ENCODE measurements around the gene ZFP36. TPM values are rescaled to one million over a fixed set of nuclear protein-coding genes. Genes with fewer than 3 reads are reported as not detected.

Gene ZFP36
- total RNA-seq, 2 donors from 2014 or later = 107 to 202 TPM

DNA sequence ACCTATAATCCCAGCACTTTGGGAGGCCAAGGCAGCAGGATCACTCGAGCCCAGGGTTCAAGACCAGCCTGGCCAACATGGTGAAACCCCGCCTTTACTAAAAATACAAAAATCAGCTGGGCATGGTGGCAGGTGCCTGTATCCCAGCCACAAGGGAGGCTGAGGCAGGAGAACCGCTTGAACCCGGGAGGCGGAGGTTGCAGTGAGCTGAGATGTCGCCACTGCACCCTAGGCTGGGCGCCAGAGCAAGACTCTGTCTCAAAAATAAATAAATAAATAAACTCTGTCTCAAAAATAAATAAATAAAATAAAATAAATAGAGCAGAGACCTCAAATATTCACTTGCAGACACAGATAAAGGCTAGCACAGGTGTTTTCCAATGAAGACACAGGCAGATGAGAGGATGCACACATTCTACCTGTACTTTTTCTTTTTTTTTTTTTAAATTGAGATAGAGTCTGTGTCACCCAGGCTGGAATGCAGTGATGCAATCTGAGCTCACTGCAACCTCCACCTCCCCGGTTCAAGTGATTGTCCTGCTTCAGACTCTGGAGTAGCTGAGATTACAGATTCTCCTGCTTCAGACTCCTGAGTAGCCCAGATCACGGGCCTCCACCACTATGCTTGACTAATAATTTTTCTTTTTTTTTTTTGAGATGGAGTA lies 31.8 kb downstream of the ZFP36 start:
- H3K27me3 ChIP-seq = no peaks in the 10 kb centered on the region
- no peaks in the 10 kb centered on the region for H3K9me3 ChIP-seq
- H3K36me3 ChIP-seq = peaks cover 18% of the 10 kb centered on the region
- no peak overlapping the region for H3K4me3 ChIP-seq
- DNase-seq (ENCODE audit: low spot score) = no peak
- peaks cover 0 to 28% of the 10 kb centered on the region in 2 donors for H3K4me1 ChIP-seq
- H3K27ac ChIP-seq = no peak overlapping the region
- TF ChIP-seq, protein P1, sequence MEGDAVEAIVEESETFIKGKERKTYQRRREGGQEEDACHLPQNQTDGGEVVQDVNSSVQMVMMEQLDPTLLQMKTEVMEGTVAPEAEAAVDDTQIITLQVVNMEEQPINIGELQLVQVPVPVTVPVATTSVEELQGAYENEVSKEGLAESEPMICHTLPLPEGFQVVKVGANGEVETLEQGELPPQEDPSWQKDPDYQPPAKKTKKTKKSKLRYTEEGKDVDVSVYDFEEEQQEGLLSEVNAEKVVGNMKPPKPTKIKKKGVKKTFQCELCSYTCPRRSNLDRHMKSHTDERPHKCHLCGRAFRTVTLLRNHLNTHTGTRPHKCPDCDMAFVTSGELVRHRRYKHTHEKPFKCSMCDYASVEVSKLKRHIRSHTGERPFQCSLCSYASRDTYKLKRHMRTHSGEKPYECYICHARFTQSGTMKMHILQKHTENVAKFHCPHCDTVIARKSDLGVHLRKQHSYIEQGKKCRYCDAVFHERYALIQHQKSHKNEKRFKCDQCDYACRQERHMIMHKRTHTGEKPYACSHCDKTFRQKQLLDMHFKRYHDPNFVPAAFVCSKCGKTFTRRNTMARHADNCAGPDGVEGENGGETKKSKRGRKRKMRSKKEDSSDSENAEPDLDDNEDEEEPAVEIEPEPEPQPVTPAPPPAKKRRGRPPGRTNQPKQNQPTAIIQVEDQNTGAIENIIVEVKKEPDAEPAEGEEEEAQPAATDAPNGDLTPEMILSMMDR (IDR thresholded peaks at IDR 0.05) = no peak

DNA sequence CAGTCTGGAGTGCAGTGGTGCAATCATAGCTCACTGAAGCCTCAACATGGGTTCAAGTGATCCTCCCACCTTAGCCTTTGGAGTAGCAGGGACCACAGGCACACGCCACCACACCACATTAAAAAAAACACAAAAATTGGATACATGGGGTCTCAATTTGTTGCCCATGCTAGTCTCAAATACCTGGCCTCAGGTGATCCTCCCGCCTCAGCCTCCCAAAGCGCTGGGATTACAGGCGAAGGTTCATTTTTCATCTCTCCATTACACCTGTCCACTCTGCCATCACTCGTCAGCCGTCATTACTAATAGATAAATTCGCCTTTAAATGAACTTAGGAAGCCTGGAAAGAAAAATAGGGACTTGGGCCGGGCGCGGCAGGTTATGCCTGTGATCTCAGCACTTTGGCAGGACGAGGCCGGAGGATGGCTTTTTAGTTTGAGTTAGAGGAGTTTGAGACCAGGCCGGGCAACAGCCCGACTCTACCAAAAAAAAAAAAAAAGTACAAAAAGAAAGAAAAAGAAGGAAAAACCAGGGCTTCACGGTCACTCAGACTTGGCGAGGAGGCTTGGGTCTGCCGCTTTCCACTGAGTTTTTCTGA lies 38.0 kb downstream of the ZFP36 start:
- Histone ChIP-seq H3K4me1 (peaks cover 0 to 32% of the 10 kb centered on the region in 2 donors), H3K27me3 (no peaks in the 10 kb centered on the region), H3K27ac (peak overlapping the region; percentile 86 to 98), H3K36me3 (no peaks in the 10 kb centered on the region), H3K4me3 (peak overlapping the region; percentile 73 to 94), H3K9me3 (no peaks in the 10 kb centered on the region)
- no peak for DNase-seq (ENCODE audit: low spot score)
- TF ChIP-seq, protein P1 (IDR thresholded peaks at IDR 0.05) = no peak

DNA sequence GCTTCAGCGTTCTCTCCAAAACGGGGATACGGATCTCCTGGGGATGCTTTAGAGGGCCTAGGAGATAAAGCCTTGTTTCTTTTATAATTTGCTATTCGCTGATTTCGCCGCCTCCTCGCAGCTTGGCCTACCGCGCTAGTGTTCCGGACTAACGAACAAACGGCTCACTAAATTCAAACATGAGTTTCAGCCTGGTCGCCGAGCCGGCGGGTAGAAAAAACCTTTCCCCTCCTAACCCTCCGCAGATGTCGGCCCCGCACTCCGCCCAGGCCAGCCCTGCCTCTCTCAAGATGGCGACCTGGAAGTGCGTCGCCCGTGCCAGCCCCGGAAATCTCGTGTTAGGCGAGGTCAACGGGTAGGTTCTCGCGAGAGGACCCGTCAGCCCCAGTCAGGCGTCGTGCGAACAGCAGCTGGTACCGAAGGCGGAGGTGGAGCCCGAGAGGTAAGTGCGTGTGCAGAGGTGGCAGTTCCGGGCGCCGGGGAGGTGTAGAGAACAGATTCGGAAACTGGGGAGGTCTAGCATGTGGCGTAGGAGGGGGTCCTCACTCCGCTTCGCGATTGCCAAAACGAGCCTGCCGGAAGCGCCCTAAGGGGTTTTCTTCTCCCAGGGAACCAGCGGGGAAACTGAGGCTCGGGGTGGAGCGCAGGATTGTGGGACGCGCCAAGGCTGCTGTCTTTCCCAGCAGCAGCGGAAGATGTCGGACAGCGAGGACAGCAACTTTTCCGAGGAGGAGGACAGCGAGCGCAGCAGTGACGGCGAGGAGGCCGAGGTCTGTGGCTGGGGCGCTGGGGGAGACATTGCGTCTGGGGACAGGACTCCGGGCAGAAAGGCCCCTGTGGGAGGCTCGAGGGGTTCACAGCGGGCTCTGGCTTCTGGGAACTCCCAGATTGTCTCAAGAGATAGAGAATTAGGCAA lies 38.8 kb downstream of the ZFP36 start, which contains the start of gene SUPT5H:
TSS of gene SUPT5H (plus strand) at position 387 of the 916 bp plus-strand sequence. CDS start at position 696, 309 bp downstream.
- Histone ChIP-seq H3K9me3 (no peaks in the 10 kb centered on the region), H3K4me3 (peak within 1 kb of the TSS; percentile 73 to 94), H3K27me3 (no peaks in the 10 kb centered on the region), H3K27ac (peak within 1 kb of the TSS; percentile 86 to 98), H3K4me1 (peaks cover 0 to 36% of the 10 kb centered on the region in 2 donors), H3K36me3 (no peaks in the 10 kb centered on the region)
- DNase-seq (ENCODE audit: low spot score) = peak; percentile 98
- TF ChIP-seq, protein P1 (IDR thresholded peaks at IDR 0.05) = no peak

DNA sequence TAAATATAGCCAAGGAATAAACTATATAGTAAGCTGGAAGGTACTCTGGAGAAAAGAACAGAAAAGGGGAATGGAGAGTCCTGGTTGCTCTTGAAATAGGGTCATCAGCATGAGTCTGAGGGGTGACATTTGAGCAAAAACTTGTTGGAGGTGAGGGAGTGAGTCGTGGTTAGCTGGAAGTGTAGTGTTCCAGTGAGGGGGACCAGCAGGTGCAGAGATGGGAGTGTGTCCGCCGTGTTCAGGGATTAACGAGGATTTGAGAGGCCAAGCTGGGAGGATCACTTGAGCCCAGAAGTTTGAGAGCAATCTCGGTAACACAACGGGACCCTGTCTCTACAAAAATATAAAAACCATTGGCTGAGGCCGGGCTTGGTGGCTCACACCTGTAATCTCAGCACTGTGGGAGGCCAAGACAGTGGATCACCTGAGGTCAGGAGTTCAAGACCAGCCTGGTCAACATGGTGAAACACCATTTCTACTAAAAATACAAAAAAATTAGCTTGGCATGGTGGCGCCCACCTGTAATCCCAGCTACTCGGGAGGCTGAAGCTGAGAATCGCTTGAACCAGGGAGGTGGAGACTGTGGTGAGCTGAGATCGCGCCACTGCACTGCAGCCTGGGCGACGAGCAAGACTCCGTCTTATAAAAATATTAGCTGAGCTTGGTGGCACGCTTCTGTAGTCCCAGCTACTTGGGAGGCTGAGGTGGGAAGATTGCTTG lies 39.9 kb downstream of the ZFP36 start:
- no peaks in the 10 kb centered on the region for H3K36me3 ChIP-seq
- peaks cover 0 to 36% of the 10 kb centered on the region in 2 donors for H3K4me1 ChIP-seq
- H3K9me3 ChIP-seq = no peaks in the 10 kb centered on the region
- H3K27me3 ChIP-seq = no peaks in the 10 kb centered on the region
- peak overlapping the region; percentile 73 to 94 for H3K4me3 ChIP-seq
- no peak for DNase-seq (ENCODE audit: low spot score)
- peak overlapping the region in 1 of 2 donors; percentile 86 for H3K27ac ChIP-seq
- TF ChIP-seq, protein P1 (IDR thresholded peaks at IDR 0.05) = no peak

DNA sequence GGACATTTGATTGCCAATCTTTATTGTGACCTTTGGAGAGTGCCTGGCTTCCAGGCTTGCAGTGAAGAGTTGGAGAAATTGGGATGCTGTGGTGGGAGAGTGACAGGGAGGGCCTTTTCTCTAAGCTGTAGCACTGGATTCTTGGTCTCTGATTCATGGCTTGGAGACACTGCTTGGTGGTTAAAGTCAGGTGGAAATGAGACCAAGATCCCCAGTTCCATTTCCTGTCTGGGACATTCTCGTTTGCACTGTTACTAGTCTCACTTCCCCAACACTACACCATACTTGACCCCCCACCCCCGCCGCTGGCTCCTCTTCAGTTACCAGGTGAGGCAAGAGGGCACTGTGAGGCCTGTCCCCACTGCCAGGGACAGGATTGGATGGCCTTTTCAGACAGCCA lies 41.6 kb downstream of the ZFP36 start:
- peaks cover 0 to 36% of the 10 kb centered on the region in 2 donors for H3K4me1 ChIP-seq
- TF ChIP-seq, protein P1 (IDR thresholded peaks at IDR 0.05) = no peak
- no peaks in the 10 kb centered on the region for H3K9me3 ChIP-seq
- H3K4me3 ChIP-seq = no peak overlapping the region
- H3K27ac ChIP-seq = no peak overlapping the region
- DNase-seq (ENCODE audit: low spot score) = no peak
- H3K36me3 ChIP-seq = peaks cover under 1% of the 10 kb centered on the region
- no peaks in the 10 kb centered on the region for H3K27me3 ChIP-seq

Data from right atrium auricular region (tissue), 2 donors.